ENCODE measurements around the gene SLC7A6OS.
A peak's percentile ranks its signal among the peaks of the same experiment; 100 is the strongest.

SLC7A6OS gene

DNA sequence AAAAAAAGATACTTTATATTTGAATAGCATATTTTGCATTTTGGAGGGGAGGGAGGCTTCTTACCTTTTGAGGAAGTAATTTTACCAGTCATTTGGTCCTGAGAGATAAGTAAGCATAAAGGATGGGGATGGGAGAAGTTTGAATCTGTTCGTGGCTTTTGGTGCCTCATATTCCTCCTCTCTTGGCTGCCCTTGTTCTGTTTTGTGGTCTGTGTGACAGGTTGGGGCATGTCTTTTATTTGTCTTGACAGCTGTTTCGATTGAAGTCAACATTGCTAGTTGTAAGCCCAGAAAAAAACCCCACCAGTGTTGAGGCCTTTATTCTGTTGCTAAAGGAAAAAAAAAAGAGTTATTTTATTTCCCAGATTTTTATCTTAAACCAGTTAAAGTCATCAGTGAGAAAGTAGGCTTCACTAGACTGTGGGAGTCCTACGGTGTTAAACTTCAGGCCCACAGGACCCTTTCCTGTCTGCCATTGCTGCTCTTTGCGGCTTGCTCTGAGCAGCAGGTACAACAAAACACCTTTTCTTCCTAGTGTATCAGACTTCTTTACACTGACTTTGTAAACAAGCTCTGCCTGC lies 35.0 kb downstream of the SLC7A6OS start:
- peak; percentile 93 for DNase-seq

GRCh38 chr16:68274441-68274840 lies 36.3 kb downstream of the SLC7A6OS start:
- DNase-seq: no peak

GRCh38 chr16:68273896-68274295 lies 36.9 kb downstream of the SLC7A6OS start:
- no peak for DNase-seq

DNA sequence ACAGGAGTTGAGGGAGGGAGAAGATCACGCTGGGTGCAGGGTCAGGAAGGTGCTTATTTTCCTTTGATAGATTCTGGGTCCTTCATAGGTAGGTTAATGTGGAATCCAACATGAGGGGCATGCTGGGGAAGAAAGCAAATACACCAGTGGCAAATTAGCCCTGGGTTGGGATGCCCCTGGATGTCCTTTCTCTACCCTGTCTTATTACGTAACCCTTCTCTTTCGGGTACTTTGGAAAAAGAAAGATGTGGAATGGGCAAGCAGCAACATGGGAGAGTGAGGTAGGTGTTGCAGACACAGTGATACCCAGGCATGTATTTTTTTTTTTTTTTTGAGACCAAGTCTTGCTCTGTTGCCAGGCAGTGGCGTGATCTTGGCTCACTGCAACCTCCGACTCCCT lies 37.3 kb downstream of the SLC7A6OS start:
- no peak for DNase-seq

DNA sequence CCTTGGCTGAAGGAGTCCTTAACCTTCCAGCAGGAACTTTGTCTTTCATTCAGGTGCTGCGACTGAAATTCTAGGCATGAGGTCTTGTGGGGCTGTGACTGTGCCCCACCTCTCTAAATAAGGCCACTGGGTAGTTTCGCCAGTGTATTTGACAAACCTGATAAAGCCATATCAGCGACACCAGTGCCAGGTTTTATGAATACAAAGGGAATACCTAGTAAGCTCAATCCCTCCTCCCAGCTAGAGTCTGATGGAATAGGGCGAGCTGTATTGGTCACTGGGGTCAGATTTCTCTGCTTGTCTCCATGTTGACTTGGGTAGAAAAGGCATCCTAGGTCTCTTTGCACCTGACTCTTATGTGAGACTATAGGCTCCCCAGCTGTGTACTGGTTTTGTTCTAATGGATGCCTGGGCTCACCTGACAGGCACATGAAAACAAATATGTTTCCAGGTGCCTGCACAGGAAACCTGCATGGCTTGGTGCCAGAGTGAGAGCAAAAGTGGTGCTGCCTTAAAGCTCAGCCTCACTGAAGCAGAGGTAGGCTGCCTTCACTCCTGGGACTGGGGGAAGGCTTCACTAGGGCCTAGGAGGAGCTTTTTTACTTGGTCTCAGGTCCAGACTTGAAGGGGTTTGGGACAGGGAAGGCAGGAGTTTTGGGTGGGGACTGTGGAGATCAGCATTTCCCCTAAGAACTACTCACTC lies 38.1 kb downstream of the SLC7A6OS start:
- peak; percentile 90 for DNase-seq

DNA sequence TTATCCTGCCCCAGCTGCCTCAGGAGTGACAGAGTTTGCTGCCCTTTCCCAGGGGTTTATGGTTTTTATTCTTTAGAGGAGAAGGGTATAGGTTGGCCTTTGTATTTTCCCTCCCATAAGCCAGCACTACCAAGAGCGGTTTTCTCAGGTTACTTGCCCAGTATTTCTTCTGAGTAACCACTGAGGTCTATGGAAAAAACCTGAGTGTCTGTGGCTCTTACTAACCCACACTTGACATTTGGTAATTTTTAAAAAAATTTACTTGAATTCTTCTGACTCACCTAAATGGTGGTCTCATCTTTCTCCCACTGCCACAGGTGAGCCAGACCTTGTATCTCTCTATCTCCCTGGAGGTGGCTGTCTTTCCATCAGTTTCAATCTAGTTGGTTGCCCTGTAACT lies 40.4 kb downstream of the SLC7A6OS start:
- DNase-seq: no peak

- DNase-seq: no peak
Measured at GRCh38 chr16:68269793-68270192, 41.0 kb downstream of the SLC7A6OS start.

DNA sequence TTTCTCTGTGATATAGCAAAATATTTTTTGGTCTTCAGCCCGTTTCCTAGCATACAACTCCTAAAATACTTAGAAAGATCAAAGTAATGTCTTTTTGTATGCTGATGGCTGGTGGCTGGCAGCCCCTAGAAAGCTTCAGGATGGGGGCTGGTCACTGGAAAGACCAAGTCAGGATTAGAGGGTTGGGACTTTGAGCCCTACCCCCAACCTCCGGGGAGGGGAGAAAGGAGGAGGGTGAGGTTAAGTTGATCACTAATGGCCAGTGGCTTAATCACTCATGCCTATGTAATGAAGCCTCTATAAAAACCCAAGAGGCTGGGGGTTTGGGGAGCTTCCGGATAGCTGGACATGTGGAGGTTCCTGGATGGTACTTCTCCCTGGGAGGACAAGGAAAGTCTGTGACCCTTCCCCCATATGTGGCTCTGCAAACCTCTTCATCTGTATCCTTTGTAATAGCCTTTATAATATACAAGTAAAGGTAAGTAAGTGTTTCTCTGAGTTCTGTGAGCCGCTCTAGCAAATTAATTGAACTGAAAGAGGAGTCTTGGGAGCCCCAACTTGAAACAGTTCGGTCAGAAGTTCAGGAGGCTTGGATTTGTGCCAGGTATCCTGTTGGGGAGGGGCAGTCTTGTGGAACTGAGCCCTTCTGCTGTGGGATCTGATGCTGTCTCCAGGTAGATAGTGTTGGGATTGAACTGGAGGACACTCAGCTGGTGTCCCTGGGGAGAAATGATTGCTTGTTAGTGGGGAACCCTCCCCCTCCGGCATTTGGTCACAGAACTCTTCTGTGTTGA lies 42.9 kb downstream of the SLC7A6OS start:
- DNase-seq: peak; percentile 93

DNA sequence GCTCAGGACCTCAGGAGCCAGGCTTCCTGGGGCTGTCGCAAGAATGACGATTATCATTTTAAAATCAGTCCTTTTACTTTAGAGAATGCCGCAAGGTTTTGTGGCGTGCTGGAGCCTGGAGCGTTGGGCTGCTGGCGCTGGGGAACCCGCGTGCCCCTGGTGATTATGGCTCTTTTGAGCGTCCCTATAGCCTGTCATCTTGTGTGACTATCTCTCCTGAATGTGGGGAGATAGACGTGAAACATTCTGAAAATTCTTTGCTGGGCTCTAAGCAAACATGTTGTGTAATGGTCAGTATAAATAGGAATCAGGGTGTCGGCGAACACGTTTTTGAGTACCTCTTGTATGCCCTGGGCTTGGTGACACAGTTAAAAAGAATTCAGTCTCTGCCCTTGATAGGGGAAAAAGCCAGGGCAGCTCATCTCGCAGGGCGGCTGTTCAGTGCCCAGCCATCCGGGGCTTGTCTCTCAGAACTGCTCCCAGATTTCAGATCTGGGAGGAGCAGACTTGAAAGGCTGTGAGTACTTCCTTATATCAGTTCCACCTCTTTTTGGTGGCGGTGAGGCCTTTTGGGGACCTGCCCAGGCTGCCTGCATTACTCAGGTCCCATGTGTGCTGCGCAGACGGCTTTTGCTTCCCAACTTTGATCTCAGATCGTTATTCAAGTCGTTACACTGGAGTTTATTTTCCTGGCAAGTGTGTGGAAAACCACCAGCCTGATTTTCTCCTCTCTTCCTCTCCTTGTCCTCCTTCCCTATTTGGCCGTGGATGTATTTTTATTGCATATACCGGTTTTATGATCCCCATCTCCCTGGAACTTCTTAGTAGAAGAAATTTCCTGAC lies 45.4 kb downstream of the SLC7A6OS start:
- DNase-seq: peak; percentile 53

GRCh38 chr16:68264128-68265077 lies 46.3 kb downstream of the SLC7A6OS start, which contains the start of gene SLC7A6:
TSS of gene SLC7A6 (plus strand) at chr16:68264526. CDS start at chr16:68274727, 10,201 bp downstream.
- DNase-seq: peak; percentile 59

- no peak for DNase-seq
Measured at GRCh38 chr16:68263559-68264127, 47.1 kb downstream of the SLC7A6OS start.

GRCh38 chr16:68259007-68259825 lies 51.5 kb downstream of the SLC7A6OS start:
- no peak for DNase-seq

DNA sequence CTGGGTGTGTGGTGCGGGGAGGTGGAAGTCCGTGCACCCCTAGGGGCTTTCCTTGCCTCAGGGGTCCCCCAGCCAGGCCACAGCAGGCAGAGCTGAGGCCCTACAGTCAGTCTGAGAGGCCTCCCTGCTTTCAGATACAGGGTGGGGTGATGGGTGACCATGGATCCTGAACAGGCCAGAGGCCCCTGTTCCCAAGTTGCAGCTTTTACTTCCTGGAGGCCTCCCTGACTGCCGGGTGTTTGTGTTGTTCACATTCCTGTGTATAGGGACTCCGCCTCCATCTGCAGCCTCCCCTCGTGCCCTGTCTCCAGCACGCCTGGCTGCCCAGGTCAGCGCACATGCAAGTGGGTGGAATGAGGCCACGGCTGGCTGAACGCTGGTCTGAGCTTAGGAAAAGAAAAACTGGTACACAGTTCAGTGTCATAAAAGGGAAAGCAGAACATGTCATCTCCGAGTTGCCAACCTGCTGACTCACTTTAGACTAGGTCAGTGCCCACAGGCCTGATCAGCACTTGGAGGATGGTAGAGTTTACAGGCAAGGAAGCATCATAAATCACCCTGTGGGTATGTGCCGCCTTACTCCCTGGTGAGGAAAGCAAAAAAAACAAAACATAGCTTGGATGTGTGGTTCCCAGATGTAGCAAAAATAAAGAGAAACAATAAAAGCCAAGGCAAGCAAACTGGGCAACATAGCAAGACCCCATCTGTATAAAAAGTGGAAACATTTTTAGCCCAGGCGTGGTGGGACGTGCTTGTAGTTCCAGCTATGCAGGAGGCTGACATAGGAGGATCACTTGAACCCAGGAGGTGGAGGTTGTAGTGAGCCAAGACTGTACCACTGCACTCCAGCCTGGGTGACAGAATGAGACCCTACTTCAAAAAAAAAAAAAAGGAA lies 52.6 kb downstream of the SLC7A6OS start:
- no peak for DNase-seq

DNA sequence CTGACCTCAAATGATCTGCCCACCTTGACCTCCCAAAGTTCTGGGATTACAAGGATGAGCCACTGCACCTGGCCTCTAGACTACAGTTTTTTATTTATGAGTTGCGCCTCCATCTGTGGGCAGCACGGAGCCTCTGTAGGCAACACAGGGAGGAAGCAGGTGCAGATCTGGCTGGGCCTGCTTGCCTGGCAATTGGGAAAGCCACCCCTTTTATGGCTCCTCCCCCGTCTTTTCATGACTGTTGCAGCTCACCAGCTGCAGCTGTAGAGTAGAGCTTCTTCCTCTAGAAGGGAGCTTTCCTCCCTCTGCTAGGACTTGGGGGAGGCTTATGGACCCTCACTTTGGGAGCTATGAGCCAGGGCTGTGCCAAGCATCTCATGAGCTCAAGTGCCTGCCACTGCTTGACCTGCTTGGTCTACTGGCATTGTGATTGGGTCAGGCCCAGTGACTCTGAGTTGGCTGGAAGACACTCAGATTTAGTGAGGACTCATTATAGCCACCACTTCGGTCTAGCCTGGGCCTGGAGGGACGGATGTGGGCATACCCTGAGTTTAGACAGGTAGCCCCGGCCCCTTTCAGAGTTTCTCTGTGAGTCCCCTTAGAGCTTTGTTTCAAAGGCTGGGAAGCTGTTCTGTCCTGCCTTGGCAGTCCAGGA lies 53.4 kb downstream of the SLC7A6OS start:
- peak; percentile 41 for DNase-seq

GRCh38 chr16:68255712-68256111 lies 55.0 kb downstream of the SLC7A6OS start:
- DNase-seq: no peak

- DNase-seq: no peak
Measured at GRCh38 chr16:68253721-68254120, 57.0 kb downstream of the SLC7A6OS start.

- DNase-seq: no peak
Measured at GRCh38 chr16:68252383-68252782, 58.4 kb downstream of the SLC7A6OS start.

- DNase-seq: no peak
Measured at GRCh38 chr16:68251832-68252231, 58.9 kb downstream of the SLC7A6OS start.

GRCh38 chr16:68250951-68251350 lies 59.8 kb downstream of the SLC7A6OS start:
- DNase-seq: no peak
